SK-N-MC (cell line): ENCODE results near the gene CELA3A.
"Not testable (repeated sequence)": the region's sequence is repeated elsewhere in the genome, so short reads cannot be mapped to it uniquely, and the experiment has no call there.

Source experiments
- DNase-seq: peaks from one replicate; pipeline ENCODE4 v3.0.0-alpha.2; 2011; ENCODE audit warnings: low read depth, low spot score
- H3K27ac ChIP-seq: fragments of 200-600 bp; sonication (generic); 2 replicates; pipeline ENCODE4 v1.5.1; 2016; ENCODE audit warnings: mixed run types
- H3K36me3 ChIP-seq: fragments of 200-600 bp; sonication (generic); 2 replicates; pipeline ENCODE4 v1.6.1; 2017; ENCODE audit warnings: antibody characterized with exemption, low read length, mixed read lengths; ENCODE audit not compliant: insufficient read depth
- H3K4me3 ChIP-seq: fragments of 200-600 bp; sonication (generic); 2 replicates; pipeline ENCODE4 v1.5.1; 2016
- H3K9ac ChIP-seq: fragments of 200-600 bp; sonication (generic); 2 replicates; pipeline ENCODE4 v1.8.0; 2017; ENCODE audit warnings: mixed run types, mixed read lengths; ENCODE audit not compliant: insufficient read length
- H3K9me3 ChIP-seq: fragments of 200-600 bp; sonication (generic); 2 replicates; pipeline ENCODE4 v1.6.1; 2017; ENCODE audit warnings: low read depth, mild to moderate bottlenecking, antibody characterized with exemption, low read length, moderate library complexity, mixed read lengths
- EZH2 ChIP-seq: fragments of 200-600 bp; sonication (generic); IDR thresholded peaks from one replicate; pipeline ENCODE4 v1.6.1; 2017; ENCODE audit warnings: antibody characterized with exemption
- FOXP2 ChIP-seq: optimal IDR thresholded peaks from 2 replicates; pipeline ENCODE3; 2011; ENCODE audit warnings: mild to moderate bottlenecking, moderate library complexity; ENCODE audit not compliant: insufficient read depth; ENCODE audit errors: extremely low read length, control extremely low read depth
- POLR2AphosphoS5 ChIP-seq: IDR thresholded peaks from 2 replicates; pipeline ENCODE4 v1.6.1; 2012; ENCODE audit warnings: mild to moderate bottlenecking, low read depth, low read length, borderline replicate concordance

The CELA3A gene

DNA sequence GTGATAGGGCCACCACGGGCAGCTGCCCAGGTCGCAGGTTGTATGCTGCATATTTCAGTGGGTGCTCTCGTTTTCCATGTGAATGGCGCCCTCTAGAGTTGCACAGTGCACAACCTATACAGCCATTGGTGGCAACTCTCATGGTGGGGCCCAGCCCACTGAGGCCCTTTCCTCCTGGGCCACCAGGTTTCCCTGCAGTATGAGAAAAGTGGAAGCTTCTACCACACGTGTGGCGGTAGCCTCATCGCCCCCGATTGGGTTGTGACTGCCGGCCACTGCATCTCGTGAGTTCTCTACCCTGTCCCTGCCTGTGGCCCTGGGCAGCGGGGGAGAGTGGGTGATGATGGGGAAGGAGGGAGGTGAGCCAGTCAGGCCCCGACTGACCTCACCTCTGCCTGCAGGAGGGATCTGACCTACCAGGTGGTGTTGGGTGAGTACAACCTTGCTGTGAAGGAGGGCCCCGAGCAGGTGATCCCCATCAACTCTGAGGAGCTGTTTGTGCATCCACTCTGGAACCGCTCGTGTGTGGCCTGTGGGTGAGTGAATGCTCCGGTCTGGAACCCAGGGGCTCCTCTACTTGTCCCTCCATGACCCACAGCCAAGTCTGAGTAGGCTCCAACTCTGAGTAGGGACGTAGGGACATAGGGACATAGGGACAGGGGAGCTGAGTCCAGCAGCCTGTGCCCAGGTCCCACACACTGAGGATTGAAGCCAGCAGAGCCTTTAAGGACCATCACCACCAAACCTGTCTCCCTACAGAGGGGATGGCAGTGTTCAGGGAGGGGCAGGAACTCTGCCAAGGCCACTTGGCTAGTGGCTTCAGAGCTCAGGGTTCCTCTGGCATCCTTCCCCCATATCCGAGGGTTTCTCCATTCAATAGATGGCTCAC lies 4.0 kb downstream of the CELA3A start:
- not testable (repeated sequence) for H3K4me3 ChIP-seq, H3K36me3 ChIP-seq, DNase-seq, H3K9ac ChIP-seq, H3K9me3 ChIP-seq, H3K27ac ChIP-seq

DNA sequence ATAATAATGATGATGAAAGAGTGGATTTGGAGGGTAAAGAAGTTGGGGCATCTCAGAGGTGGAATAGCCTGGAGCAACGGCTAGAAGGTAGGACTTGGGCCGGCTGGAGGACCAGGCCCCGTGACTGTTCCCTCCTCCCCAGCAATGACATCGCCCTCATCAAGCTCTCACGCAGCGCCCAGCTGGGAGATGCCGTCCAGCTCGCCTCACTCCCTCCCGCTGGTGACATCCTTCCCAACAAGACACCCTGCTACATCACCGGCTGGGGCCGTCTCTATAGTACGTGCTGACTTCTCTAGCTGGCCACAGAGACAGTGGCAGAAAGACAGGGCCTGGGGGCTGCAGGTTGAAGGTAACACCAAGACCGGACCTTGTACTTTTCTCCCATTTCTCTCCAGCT lies 5.3 kb downstream of the CELA3A start:
- not testable (repeated sequence) for DNase-seq, H3K27ac ChIP-seq, H3K36me3 ChIP-seq, H3K9ac ChIP-seq, H3K9me3 ChIP-seq, H3K4me3 ChIP-seq

DNA sequence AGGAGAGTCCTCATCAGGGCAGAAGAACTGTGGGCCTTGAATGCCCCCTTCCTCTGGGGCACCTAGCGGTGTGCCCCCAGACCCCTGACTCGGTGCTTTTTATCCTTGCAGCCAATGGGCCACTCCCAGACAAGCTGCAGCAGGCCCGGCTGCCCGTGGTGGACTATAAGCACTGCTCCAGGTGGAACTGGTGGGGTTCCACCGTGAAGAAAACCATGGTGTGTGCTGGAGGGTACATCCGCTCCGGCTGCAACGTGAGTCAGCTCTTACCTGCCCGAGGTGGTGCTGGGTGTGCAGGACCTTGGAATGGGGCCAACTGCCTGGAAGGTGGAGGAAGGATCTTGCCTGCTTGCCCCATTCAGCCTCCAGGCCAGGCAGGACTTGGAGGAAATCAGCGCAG lies 5.8 kb downstream of the CELA3A start:
- not testable (repeated sequence) for H3K36me3 ChIP-seq, H3K4me3 ChIP-seq, H3K9me3 ChIP-seq, H3K27ac ChIP-seq, H3K9ac ChIP-seq, DNase-seq

DNA sequence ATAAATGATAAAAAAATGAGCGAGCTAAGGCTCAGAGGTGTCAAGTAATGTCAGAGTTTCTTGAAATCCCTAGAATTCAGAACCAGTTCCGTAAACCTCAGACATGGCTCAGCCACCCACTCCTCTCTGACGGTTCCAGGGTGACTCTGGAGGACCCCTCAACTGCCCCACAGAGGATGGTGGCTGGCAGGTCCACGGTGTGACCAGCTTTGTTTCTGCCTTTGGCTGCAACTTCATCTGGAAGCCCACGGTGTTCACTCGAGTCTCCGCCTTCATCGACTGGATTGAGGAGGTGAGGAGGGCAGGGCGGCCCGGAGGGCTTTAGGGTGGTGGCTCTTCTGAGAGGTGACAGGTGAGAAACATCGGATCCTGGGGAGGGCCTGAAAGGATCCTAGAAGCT lies 8.1 kb downstream of the CELA3A start:
- not testable (repeated sequence) for H3K36me3 ChIP-seq, DNase-seq, H3K27ac ChIP-seq, H3K9me3 ChIP-seq, H3K4me3 ChIP-seq, H3K9ac ChIP-seq

DNA sequence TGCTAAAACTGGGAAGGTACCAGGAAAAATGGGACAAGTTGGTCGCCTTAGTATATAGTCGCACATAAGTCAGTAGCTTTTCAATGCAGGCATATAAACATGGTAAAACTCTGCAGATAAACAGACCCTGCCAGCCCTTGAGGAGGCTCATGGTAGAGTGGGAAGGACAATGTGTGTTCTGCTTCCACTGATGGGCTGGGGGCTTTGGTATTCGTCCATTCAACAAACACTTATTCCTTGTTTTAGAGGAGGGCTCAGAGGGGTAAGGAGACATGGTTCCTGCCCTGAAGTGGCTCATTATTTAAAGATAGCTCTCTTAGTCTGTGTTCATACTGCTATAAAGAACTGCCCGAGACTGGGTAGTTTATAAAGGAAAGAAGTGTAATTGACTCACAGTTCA lies 11.3 kb downstream of the CELA3A start:
- not testable (repeated sequence) for H3K9me3 ChIP-seq

DNA sequence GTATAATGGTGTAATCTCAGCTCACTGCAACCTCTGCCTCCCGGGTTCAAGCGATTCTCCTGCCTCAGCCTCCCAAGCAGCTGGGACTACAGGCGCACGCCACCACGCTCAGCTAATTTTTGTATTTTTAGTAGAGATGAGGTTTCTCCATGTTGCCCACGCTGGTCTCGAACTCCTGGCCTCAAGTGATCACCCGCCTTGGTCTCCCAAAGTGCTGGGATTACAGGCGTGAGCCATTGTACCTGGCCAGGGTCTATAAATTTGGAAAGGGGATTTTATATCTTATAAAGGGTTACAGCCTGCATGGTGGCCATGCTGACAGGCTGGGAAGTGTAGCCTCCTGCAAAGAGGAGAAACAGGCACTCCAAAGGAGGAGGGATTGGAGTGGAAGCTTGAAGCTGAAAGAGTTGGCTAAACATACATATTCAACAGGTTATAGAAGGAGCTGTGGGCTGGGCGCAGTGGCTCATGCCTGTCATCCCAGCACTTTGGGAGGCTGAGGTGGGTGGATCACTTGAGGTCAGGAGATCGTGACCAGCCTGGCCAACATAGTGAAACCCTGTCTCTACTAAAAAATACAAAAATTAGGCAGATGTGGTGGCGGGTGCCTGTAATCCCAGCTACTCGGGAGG lies 13.2 kb downstream of the CELA3A start:
- not testable (repeated sequence) for H3K9ac ChIP-seq, H3K9me3 ChIP-seq, DNase-seq

More for the DNA sequence above, 11.3 kb downstream of the CELA3A start:
- H3K36me3 ChIP-seq, H3K4me3 ChIP-seq, H3K9ac ChIP-seq, H3K27ac ChIP-seq, DNase-seq: not testable (repeated sequence)

DNA sequence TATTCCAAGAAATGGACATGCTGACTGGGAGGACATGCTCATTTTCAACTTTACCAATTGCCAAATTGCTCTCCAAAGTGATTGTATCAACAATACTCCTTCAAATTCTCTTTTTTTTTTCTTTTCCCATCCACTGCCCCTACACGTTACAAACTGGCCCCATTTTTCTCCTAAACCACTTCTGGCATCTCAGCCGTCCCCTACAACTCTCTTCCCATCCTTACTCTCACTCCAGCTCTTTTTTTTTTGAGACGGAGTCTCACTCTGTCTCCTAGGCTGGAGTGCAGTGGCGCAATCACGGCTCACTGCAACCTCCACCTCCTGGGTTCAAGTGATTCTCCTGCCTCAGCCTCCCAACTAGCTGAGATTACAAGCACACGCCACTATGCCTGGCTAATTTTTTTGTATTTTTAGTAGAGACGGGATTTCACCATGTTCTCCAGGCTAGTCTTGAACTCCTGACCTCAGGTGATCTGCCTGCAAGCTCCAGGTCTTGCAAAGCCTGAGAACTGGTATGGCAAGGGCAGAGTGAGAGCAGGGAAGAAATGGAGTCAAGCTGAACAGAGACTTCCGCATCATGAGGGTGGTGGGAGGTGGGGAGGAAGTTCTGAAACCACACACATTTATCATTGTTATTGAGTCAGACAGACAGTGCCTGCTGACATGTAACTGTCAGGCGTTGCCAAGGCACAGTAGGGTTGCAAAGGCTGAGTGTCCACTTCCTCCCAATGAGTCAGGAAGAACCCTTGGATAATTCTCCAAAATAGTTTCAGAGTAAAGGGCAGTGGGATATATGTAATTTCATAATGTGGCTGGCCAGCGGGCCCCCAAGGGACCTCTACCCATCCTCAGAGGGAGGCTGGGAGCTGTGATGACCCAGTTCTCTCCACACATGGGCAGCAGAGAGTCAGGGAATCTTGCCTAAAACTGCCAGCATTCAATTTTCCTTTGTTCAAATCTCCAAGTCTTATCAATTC lies 17.4 kb downstream of the CELA3A start:
- DNase-seq: no peak
- Histone ChIP-seq H3K9me3 (no peaks in the 10 kb centered on the region), H3K4me3 (no peak overlapping the region), H3K9ac (no peak overlapping the region), H3K36me3 (no peaks in the 10 kb centered on the region), H3K27ac (no peak overlapping the region)
- TF ChIP-seq EZH2 (no peak), FOXP2 (no peak), POLR2AphosphoS5 (no peak)

More for the DNA sequence above, 13.2 kb downstream of the CELA3A start:
- H3K36me3 ChIP-seq, H3K27ac ChIP-seq, H3K4me3 ChIP-seq: not testable (repeated sequence)

DNA sequence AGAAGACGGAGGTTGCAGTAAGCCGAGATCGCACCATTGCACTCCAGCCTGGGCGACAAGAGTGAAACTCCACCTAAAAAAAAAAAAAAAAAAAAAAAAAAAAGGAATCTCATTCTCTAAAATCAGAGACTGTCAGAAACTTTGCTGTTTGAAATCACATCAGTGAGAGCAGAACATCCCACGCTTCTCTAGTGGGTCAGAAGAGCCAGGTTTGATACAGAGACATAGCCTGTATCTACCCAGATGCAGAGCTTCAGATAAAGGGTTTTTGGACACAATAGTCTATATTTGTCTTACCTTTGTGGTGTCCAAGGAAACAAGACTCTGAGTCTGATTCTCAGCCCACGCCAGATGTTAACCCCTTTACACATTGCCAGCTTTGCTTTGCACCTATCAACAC lies 19.6 kb downstream of the CELA3A start:
- Histone ChIP-seq H3K36me3 (no peaks in the 10 kb centered on the region), H3K4me3 (no peak overlapping the region), H3K9ac (no peak overlapping the region), H3K9me3 (no peaks in the 10 kb centered on the region), H3K27ac (no peak overlapping the region)
- no peak for DNase-seq
- TF ChIP-seq FOXP2 (no peak), EZH2 (no peak), POLR2AphosphoS5 (no peak)
